GM23338 (cell line): ENCODE results near the gene STON2. TPM values are rescaled to one million over a fixed set of nuclear protein-coding genes. Genes with fewer than 3 reads are reported as not detected.

ENCODE experiments used
- ATAC-seq: fragments of 200-7000 bp; cut with Tn5 transposase; 3 replicates; pipeline ENCODE4 v1.9.1; 2020
- DNase-seq: peaks from one replicate; pipeline ENCODE4 v3.0.0-alpha.2; 2015; ENCODE audit warnings: low spot score
- H2AFZ ChIP-seq: fragments of 200-600 bp; sonication (generic); 2 replicates; pipeline ENCODE4 v1.8.0; 2016; ENCODE audit warnings: antibody characterized with exemption, mild to moderate bottlenecking, moderate library complexity
- H3F3A ChIP-seq: fragments of 200-600 bp; sonication (generic); replicated peaks from 2 replicates; pipeline ENCODE4 v1.8.0; 2017; ENCODE audit warnings: antibody characterized with exemption, mixed run types, low read depth
- H3K27ac ChIP-seq: fragments of 200-600 bp; sonication (generic); 2 replicates; pipeline ENCODE4 v1.6.1; 2016; ENCODE audit warnings: low read depth
- H3K27me3 ChIP-seq: fragments of 200-600 bp; sonication (generic); 2 replicates; pipeline ENCODE4 v1.8.0; 2016; ENCODE audit warnings: mild to moderate bottlenecking, mixed run types, moderate library complexity; ENCODE audit not compliant: insufficient read depth
- H3K36me3 ChIP-seq: fragments of 200-600 bp; sonication (generic); 2 replicates; pipeline ENCODE4 v1.8.0; 2016; ENCODE audit warnings: mild to moderate bottlenecking; ENCODE audit not compliant: insufficient read depth
- H3K4me1 ChIP-seq: fragments of 200-600 bp; sonication (generic); 2 replicates; pipeline ENCODE4 v1.8.0; 2016; ENCODE audit warnings: mild to moderate bottlenecking, moderate library complexity; ENCODE audit not compliant: insufficient read depth
- H3K4me2 ChIP-seq: fragments of 200-600 bp; sonication (generic); 2 replicates; pipeline ENCODE4 v1.7.1; 2017; ENCODE audit warnings: mixed run types
- H3K4me3 ChIP-seq: fragments of 200-600 bp; sonication (generic); 2 replicates; pipeline ENCODE4 v1.6.1; 2016; ENCODE audit warnings: mixed run types
- H3K79me2 ChIP-seq: fragments of 200-600 bp; sonication (generic); replicated peaks from 2 replicates; pipeline ENCODE4 v1.8.0; 2017; ENCODE audit warnings: mild to moderate bottlenecking; ENCODE audit not compliant: insufficient read depth
- H3K9me2 ChIP-seq: fragments of 200-600 bp; sonication (generic); 2 replicates; pipeline ENCODE4 v1.8.0; 2017; ENCODE audit not compliant: insufficient read depth
- H4K20me1 ChIP-seq: fragments of 200-600 bp; sonication (generic); replicated peaks from 2 replicates; pipeline ENCODE4 v1.8.0; 2017; ENCODE audit warnings: mild to moderate bottlenecking; ENCODE audit not compliant: insufficient read depth
- H3K27ac Mint-ChIP-seq: 2 replicates; pipeline ENCODE4 v1.8.0; 2020; ENCODE audit warnings: inconsistent platforms, mild to moderate bottlenecking, moderate library complexity, mixed read lengths
- H3K27me3 Mint-ChIP-seq: 3 replicates; pipeline ENCODE4 v1.8.0; 2022; ENCODE audit warnings: low read depth, mild to moderate bottlenecking, moderate library complexity, mixed read lengths, inconsistent platforms; ENCODE audit not compliant: insufficient read depth, poor library complexity
- H3K36me3 Mint-ChIP-seq: 3 replicates; pipeline ENCODE4 v1.8.0; 2021; ENCODE audit warnings: low read depth, mild to moderate bottlenecking, inconsistent platforms, moderate library complexity, mixed read lengths
- H3K4me1 Mint-ChIP-seq: 3 replicates; pipeline ENCODE4 v1.8.0; 2020; ENCODE audit warnings: mild to moderate bottlenecking, inconsistent platforms, mixed read lengths
- H3K4me3 Mint-ChIP-seq: 3 replicates; pipeline ENCODE4 v1.8.0; 2021; ENCODE audit warnings: moderate library complexity, mild to moderate bottlenecking, inconsistent platforms, mixed read lengths
- H3K9me3 Mint-ChIP-seq: 3 replicates; pipeline ENCODE4 v1.8.0; 2020; ENCODE audit warnings: moderate library complexity, mild to moderate bottlenecking, inconsistent platforms, mixed read lengths
- CREB1 ChIP-seq: fragments of 250-450 bp; sonication (Bioruptor Pico); IDR thresholded peaks from 2 replicates; pipeline ENCODE4 v1.5.0; 2020; ENCODE audit warnings: low read depth, mild to moderate bottlenecking, moderate library complexity
- ETS1 ChIP-seq: IDR thresholded peaks from 2 replicates; pipeline ENCODE4 v1.6.1; 2016; ENCODE audit warnings: antibody characterized with exemption
- EZH2 ChIP-seq: fragments of 200-600 bp; sonication (generic); IDR thresholded peaks from one replicate; pipeline ENCODE4 v1.8.0; 2017; ENCODE audit warnings: antibody characterized with exemption, mild to moderate bottlenecking, low read depth; ENCODE audit not compliant: unreplicated experiment
- JUNB ChIP-seq: IDR thresholded peaks from one replicate; pipeline ENCODE4 v1.6.1; 2016; ENCODE audit warnings: antibody characterized with exemption; ENCODE audit not compliant: unreplicated experiment
- NANOG ChIP-seq: IDR thresholded peaks from 2 replicates; pipeline ENCODE4 v1.6.1; 2016; ENCODE audit warnings: antibody characterized with exemption, borderline replicate concordance
- POLR2AphosphoS5 ChIP-seq: IDR thresholded peaks from 2 replicates; pipeline ENCODE4 v1.6.1; 2016; ENCODE audit warnings: antibody characterized with exemption, low read depth
- ZNF114 ChIP-seq: fragments of 250-450 bp; sonication (Bioruptor Pico); IDR thresholded peaks from 2 replicates; pipeline ENCODE4 v1.5.0; 2020; ENCODE audit warnings: mild to moderate bottlenecking, moderate library complexity
- ZNF331 ChIP-seq: fragments of 250-450 bp; sonication (Bioruptor Pico); IDR thresholded peaks from 2 replicates; pipeline ENCODE4 v1.5.0; 2020; ENCODE audit warnings: low read depth, mild to moderate bottlenecking, moderate library complexity
- ZNF462 ChIP-seq: fragments of 250-450 bp; sonication (Bioruptor Pico); IDR thresholded peaks from 2 replicates; pipeline ENCODE4 v1.5.0; 2020; ENCODE audit warnings: mild to moderate bottlenecking, moderate library complexity
- polyA plus RNA-seq: library from polyadenylated mRNA; unstranded; fragments of >200 nt; fragmentation: Nextera tagmentation; extraction: Ambion mirVana; gene quantifications from 2 replicates; pipeline ENCODE4 v1.2.1, GENCODE V29; 2016
- total RNA-seq: library from RNA; depleted of rRNA; stranded (reverse); fragments of >200 nt; shearing (Covaris generic); gene quantifications from 2 replicates; pipeline ENCODE4 v1.2.3, GENCODE V29; 2014

STON2 gene
- total and polyA plus RNA-seq, 2 experiments from 2014 or later: 8.2 to 71.0 TPM

GRCh38 chr14:81298911-81299310 is 101.2 kb downstream of the STON2 start (continued):
- no peak for TF ChIP-seq ZNF462 (CRISPR knock-in tag)
- no peak for TF ChIP-seq POLR2AphosphoS5
- TF ChIP-seq EZH2: no peak
- no peak for TF ChIP-seq NANOG
- no peak for TF ChIP-seq ETS1
- TF ChIP-seq JUNB: no peak
- no peak for TF ChIP-seq CREB1
- no peak for TF ChIP-seq ZNF331 (CRISPR knock-in tag)

GRCh38 chr14:81298122-81298521 is 102.0 kb downstream of the STON2 start:
- no peaks in the 10 kb centered on the region for H3K27me3 ChIP-seq
- Mint-ChIP-seq H3K27ac (no peak overlapping the region), H3K9me3 (no peaks in the 10 kb centered on the region), H3K4me1 (peaks cover 3% of the 10 kb centered on the region; the same call in 2 of the 3 replicates), H3K36me3 (peaks cover 2% of the 10 kb centered on the region; the same call in 1 of the 3 replicates), H3K4me3 (no peak overlapping the region), H3K27me3 (no peaks in the 10 kb centered on the region)
- H3K36me3 ChIP-seq: no peaks in the 10 kb centered on the region
- H3K27ac ChIP-seq: no peak overlapping the region
- H3K4me1 ChIP-seq: 0 out of 2 replicates have a peak, but pooled peaks cover 3% of the 10 kb centered on the region
- ATAC-seq (no peak), DNase-seq (no peak)
- H3K4me3 ChIP-seq: no peak overlapping the region
- TF ChIP-seq ZNF114 (CRISPR knock-in tag): no peak
- TF ChIP-seq EZH2: no peak
- TF ChIP-seq ZNF331 (CRISPR knock-in tag): no peak
- no peak overlapping the region for H3K4me2 ChIP-seq
- H2AFZ ChIP-seq: no peak overlapping the region
- peaks cover 6% of the 10 kb centered on the region; the same call in 1 of the 2 replicates for H3K79me2 ChIP-seq
- H3K9me2 ChIP-seq: peaks cover 4% of the 10 kb centered on the region; the same call in 1 of the 2 replicates
- H3F3A ChIP-seq: no peaks in the 10 kb centered on the region
- no peaks in the 10 kb centered on the region for H4K20me1 ChIP-seq
